Caco-2 (cell line): ENCODE data around the gene TNS1. TPM values are rescaled to one million over a fixed set of nuclear protein-coding genes. Genes with fewer than 3 reads are reported as not detected.

ENCODE experiments used
- BruUV-seq: library from RNA; stranded (reverse); fragments of 400-500 nt; replicated peaks from 2 replicates; lab custom pipeline; 2021; lab: Mats Ljungman, UMichigan
- CTCF ChIA-PET: fragments of 300-600 bp; sonication (Branson Sonifier 250); formaldehyde crosslinking; loops from one replicate; lab custom pipeline; 2022; ENCODE audit warnings: antibody characterized with exemption; lab: Charles Lee
- POLR2A ChIA-PET: fragments of 300-600 bp; sonication (Branson Sonifier 250); formaldehyde crosslinking; loops from one replicate; lab custom pipeline; 2022; ENCODE audit warnings: antibody characterized with exemption; lab: Charles Lee
- DNase-seq, 2 experiments: peaks; one replicate each; pipeline versions ENCODE4 v3.0.0 to v3.0.0-alpha.2; 2020 to 2022
- H3K27me3 ChIP-seq: replicated peaks from 2 replicates; pipeline ENCODE4 v1.6.0; 2011; ENCODE audit warnings: low read length; ENCODE audit not compliant: control insufficient read depth, insufficient read depth
- H3K36me3 ChIP-seq: 2 replicates; pipeline ENCODE4 v1.5.1; 2011; ENCODE audit warnings: low read length; ENCODE audit not compliant: control insufficient read depth, insufficient read depth
- H3K4me1 ChIP-seq: fragments of 250-450 bp; sonication (Bioruptor Pico); 2 replicates; pipeline ENCODE4 v1.5.1; 2020; ENCODE audit warnings: mild to moderate bottlenecking
- H3K4me3 ChIP-seq: 2 replicates; pipeline ENCODE4 v1.5.1; 2011; ENCODE audit warnings: low read depth, mild to moderate bottlenecking, control low read depth, low read length
- H3K9me3 ChIP-seq: fragments of 250-450 bp; sonication (Bioruptor Pico); 2 replicates; pipeline ENCODE4 v1.5.1; 2020; ENCODE audit warnings: mild to moderate bottlenecking, moderate library complexity
- H3K27ac Mint-ChIP-seq: one replicate; pipeline ENCODE4 v1.8.0; 2022; ENCODE audit warnings: mixed read lengths; ENCODE audit not compliant: unreplicated experiment
- H3K27me3 Mint-ChIP-seq: one replicate; pipeline ENCODE4 v1.8.0; 2022; ENCODE audit warnings: mixed read lengths; ENCODE audit not compliant: insufficient read depth, unreplicated experiment
- H3K36me3 Mint-ChIP-seq: one replicate; pipeline ENCODE4 v1.8.0; 2022; ENCODE audit warnings: mild to moderate bottlenecking, mixed read lengths; ENCODE audit not compliant: insufficient read depth, unreplicated experiment
- H3K4me1 Mint-ChIP-seq: one replicate; pipeline ENCODE4 v1.8.0; 2022; ENCODE audit warnings: low read depth, mixed read lengths; ENCODE audit not compliant: unreplicated experiment
- H3K4me3 Mint-ChIP-seq: one replicate; pipeline ENCODE4 v1.8.0; 2022; ENCODE audit warnings: mild to moderate bottlenecking, moderate library complexity, mixed read lengths; ENCODE audit not compliant: unreplicated experiment
- H3K9me3 Mint-ChIP-seq: one replicate; pipeline ENCODE4 v1.8.0; 2022; ENCODE audit warnings: mixed read lengths; ENCODE audit not compliant: unreplicated experiment
- intact Hi-C: fragments of 100-400 bp; cut with micrococcal nuclease; formaldehyde crosslinking; loops from one replicate; pipeline ENCODE4 v1.10.0; 2022; ENCODE audit not compliant: unreplicated experiment
- total RNA-seq: library from RNA; stranded (reverse); gene quantifications from 2 replicates; pipeline ENCODE4 v1.2.3, GENCODE V29; 2022
- TF ChIP-seq, protein P1 (sequence below), 2 experiments: fragments of 200-600 bp in 1 of 2; IDR thresholded peaks; 1 replicate in 1 of 2; 2 replicates in 1 of 2; pipeline versions ENCODE4 v1.5.1 to v1.8.0; 2011 to 2022; ENCODE audit warnings: antibody characterized with exemption in 1 of 2, control low read depth in 1 of 2, inconsistent platforms in 1 of 2, low read depth in 1 of 2, low read length in 1 of 2, mild to moderate bottlenecking in 1 of 2, moderate library complexity in 1 of 2; ENCODE audit not compliant: insufficient read depth in 1 of 2, severe bottlenecking in 1 of 2, unreplicated experiment in 1 of 2

Gene TNS1
- total RNA-seq, 1 experiment from 2014 or later: 16.1 TPM

DNA sequence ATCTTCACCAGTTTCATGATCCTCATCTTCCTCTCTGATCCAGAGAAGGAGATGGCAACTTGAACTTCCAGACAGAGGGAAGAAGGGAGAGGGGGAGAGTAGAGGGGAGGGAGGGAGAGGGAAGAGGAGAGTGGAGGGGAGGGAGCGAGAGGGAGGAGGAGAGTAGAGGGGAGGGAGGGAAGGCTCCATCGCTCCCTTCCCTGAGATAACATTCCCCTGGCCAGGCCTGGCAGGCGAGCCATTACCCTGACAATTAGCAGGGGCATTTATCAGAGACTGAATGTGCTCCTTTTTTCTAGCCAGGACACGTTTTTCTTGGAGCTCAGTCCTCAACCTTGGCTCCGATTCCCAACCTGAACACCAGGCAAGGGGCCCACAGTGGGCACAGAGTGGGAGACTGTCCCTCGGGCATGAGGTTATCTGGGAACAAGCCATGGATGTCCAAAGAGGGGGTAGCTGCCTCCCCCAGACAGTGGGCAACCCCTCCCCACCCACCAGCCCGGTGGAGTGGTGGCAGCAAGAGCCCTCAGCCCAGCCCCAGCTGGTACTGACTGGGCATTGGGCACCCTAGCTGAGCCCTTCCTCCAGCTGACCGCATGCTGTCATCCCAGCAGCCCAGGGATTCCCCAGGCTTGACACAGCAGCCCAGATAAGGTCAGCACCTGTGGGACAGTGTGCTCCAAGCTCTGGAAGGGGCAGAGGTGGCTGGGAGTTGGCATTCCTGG lies 81.8 kb downstream of the TNS1 start:
- CTCF ChIA-PET: interaction anchor here (0.8 kb wide), 1 partner anchor 12 kb away, joined by 3 read pairs; no protein-coding TSS in a partner anchor
- Mint-ChIP-seq H3K4me3 (no peak overlapping the region), H3K4me1 (no peaks in the 10 kb centered on the region), H3K9me3 (no peaks in the 10 kb centered on the region), H3K27ac (no peak overlapping the region), H3K27me3 (no peaks in the 10 kb centered on the region), H3K36me3 (no peaks in the 10 kb centered on the region)
- H3K4me1 ChIP-seq: no peaks in the 10 kb centered on the region
- no peak overlapping the region for H3K4me3 ChIP-seq
- H3K9me3 ChIP-seq: no peaks in the 10 kb centered on the region
- TF ChIP-seq, protein P1, sequence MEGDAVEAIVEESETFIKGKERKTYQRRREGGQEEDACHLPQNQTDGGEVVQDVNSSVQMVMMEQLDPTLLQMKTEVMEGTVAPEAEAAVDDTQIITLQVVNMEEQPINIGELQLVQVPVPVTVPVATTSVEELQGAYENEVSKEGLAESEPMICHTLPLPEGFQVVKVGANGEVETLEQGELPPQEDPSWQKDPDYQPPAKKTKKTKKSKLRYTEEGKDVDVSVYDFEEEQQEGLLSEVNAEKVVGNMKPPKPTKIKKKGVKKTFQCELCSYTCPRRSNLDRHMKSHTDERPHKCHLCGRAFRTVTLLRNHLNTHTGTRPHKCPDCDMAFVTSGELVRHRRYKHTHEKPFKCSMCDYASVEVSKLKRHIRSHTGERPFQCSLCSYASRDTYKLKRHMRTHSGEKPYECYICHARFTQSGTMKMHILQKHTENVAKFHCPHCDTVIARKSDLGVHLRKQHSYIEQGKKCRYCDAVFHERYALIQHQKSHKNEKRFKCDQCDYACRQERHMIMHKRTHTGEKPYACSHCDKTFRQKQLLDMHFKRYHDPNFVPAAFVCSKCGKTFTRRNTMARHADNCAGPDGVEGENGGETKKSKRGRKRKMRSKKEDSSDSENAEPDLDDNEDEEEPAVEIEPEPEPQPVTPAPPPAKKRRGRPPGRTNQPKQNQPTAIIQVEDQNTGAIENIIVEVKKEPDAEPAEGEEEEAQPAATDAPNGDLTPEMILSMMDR (IDR thresholded peaks at IDR 0.05; ENCODE audit: insufficient read depth in 1 of 2, low read depth in 1 of 2, low read length in 1 of 2, severe bottlenecking in 1 of 2, unreplicated experiment in 1 of 2): no peak
- BruUV-seq: no TSS peak
- no peaks in the 10 kb centered on the region for H3K36me3 ChIP-seq
- POLR2A ChIA-PET: no interaction called here
- DNase-seq: no peak
- intact Hi-C loops: no loop called here
- no peaks in the 10 kb centered on the region for H3K27me3 ChIP-seq

- Histone ChIP-seq H3K4me1 (no peaks in the 10 kb centered on the region), H3K9me3 (no peaks in the 10 kb centered on the region), H3K36me3 (no peaks in the 10 kb centered on the region), H3K27me3 (no peaks in the 10 kb centered on the region), H3K4me3 (no peak overlapping the region)
- H3K4me1 Mint-ChIP-seq: no peaks in the 10 kb centered on the region
- H3K27ac Mint-ChIP-seq: no peak overlapping the region
- BruUV-seq: no TSS peak
- CTCF ChIA-PET: no interaction called here
- POLR2A ChIA-PET: no interaction called here
- no peak overlapping the region for H3K4me3 Mint-ChIP-seq
- no peaks in the 10 kb centered on the region for H3K9me3 Mint-ChIP-seq
- TF ChIP-seq, protein P1 (IDR thresholded peaks at IDR 0.05; ENCODE audit: insufficient read depth in 1 of 2, low read depth in 1 of 2, low read length in 1 of 2, severe bottlenecking in 1 of 2, unreplicated experiment in 1 of 2): no peak
- H3K36me3 Mint-ChIP-seq: no peaks in the 10 kb centered on the region
- no peaks in the 10 kb centered on the region for H3K27me3 Mint-ChIP-seq
- DNase-seq: no peak
- intact Hi-C loops: no loop called here
Observed at GRCh38 chr2:217919781-217920351, 82.9 kb downstream of the TNS1 start.

DNA sequence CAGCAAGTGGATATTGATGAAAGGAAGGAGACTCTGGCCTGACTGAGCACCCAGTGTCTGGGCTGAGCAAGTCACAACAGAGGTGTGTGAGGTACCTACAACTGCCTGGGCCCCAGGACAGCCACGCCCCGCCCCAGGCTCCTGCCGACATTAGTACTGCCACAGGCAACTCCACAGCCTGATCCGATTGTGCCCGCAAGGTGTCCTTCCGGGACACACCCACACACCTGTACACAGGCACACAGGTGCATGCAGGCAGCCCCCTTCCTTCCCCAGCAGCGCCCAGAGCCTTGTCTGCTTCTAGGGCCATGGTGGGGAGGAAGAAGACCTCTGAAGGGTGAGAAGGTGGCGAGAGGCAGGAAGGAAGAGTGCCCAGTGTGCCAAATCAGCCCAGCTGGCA lies 83.6 kb downstream of the TNS1 start:
- Mint-ChIP-seq H3K27ac (no peak overlapping the region), H3K27me3 (no peaks in the 10 kb centered on the region), H3K9me3 (no peaks in the 10 kb centered on the region), H3K4me3 (no peak overlapping the region), H3K36me3 (no peaks in the 10 kb centered on the region), H3K4me1 (no peaks in the 10 kb centered on the region)
- TF ChIP-seq, protein P1 (IDR thresholded peaks at IDR 0.05; ENCODE audit: insufficient read depth in 1 of 2, low read depth in 1 of 2, low read length in 1 of 2, severe bottlenecking in 1 of 2, unreplicated experiment in 1 of 2): no peak
- Histone ChIP-seq H3K27me3 (no peaks in the 10 kb centered on the region), H3K4me3 (no peak overlapping the region), H3K36me3 (no peaks in the 10 kb centered on the region), H3K9me3 (no peaks in the 10 kb centered on the region), H3K4me1 (no peaks in the 10 kb centered on the region)
- DNase-seq: no peak
- intact Hi-C loops: no loop called here
- BruUV-seq: no TSS peak
- CTCF ChIA-PET: no interaction called here
- POLR2A ChIA-PET: no interaction called here
